ENCODE measurements around the gene ARRB1.

The ARRB1 gene

GRCh38 chr11:75399344-75400145 lies 48.1 kb upstream of the ARRB1 start, which contains the start of gene RPS3 (continued):
- TF ChIP-seq HIC1 (tag by site-specific recombination; IDR thresholded peaks at IDR 0.05) (0 out of 2 replicates have a peak, but pooled peaks have one; percentile 18), ZNF692 (tag by site-specific recombination; IDR thresholded peaks at IDR 0.05) (peak; percentile 76), ZNF76 (tag by site-specific recombination; IDR thresholded peaks at IDR 0.05; ENCODE audit: borderline replicate concordance, low read depth) (peak; percentile 94), ZNF660 (tag by site-specific recombination; IDR thresholded peaks at IDR 0.05) (peak; percentile 78), SP3 (tag by site-specific recombination; IDR thresholded peaks at IDR 0.05) (peak; percentile 60; the same call in 1 of the 2 replicates), ZNF121 (tag by site-specific recombination; IDR thresholded peaks at IDR 0.05) (no peak), ZNF585B (tag by site-specific recombination; IDR thresholded peaks at IDR 0.05) (no peak), ZNF560 (tag by site-specific recombination; IDR thresholded peaks at IDR 0.05; ENCODE audit: borderline replicate concordance) (no peak), OVOL3 (tag by site-specific recombination; IDR thresholded peaks at IDR 0.05) (no peak), REPIN1 (tag by site-specific recombination; IDR thresholded peaks at IDR 0.05; ENCODE audit: low read depth) (0 out of 2 replicates have a peak, but pooled peaks have one; percentile 73), BCL11A (tag by site-specific recombination; IDR thresholded peaks at IDR 0.05; ENCODE audit: low read depth) (no peak), ZNF221 (tag by site-specific recombination; IDR thresholded peaks at IDR 0.05; ENCODE audit: borderline replicate concordance) (no peak), ELK4 (IDR thresholded peaks at IDR 0.05; ENCODE audit: borderline replicate concordance, low read depth, low read length) (no peak; the same call in 1 of the 2 replicates), ZNF704 (tag by site-specific recombination; IDR thresholded peaks at IDR 0.05) (no peak), ZBTB8A (tag by site-specific recombination; IDR thresholded peaks at IDR 0.05) (peak; percentile 95), ZNF394 (tag by site-specific recombination; IDR thresholded peaks at IDR 0.05; ENCODE audit: borderline replicate concordance) (peak; percentile 39; the same call in 1 of the 2 replicates), KLF9 (tag by site-specific recombination; IDR thresholded peaks at IDR 0.05; ENCODE audit: low read depth) (no peak; the same call in 1 of the 2 replicates), ZNF701 (tag by site-specific recombination; IDR thresholded peaks at IDR 0.05) (no peak), ZEB2 (tag by site-specific recombination; IDR thresholded peaks at IDR 0.05) (peak; percentile 63; the same call in 1 of the 2 replicates), ZNF664 (tag by site-specific recombination; IDR thresholded peaks at IDR 0.05) (no peak), ZNF335 (tag by site-specific recombination; conservative IDR thresholded peaks at IDR 0.05) (peak; percentile 89), ZFP69B (tag by site-specific recombination; IDR thresholded peaks at IDR 0.05) (0 out of 2 replicates have a peak, but pooled peaks have one; percentile 36), ZNF544 (tag by site-specific recombination; IDR thresholded peaks at IDR 0.05) (no peak), MZF1 (tag by site-specific recombination; IDR thresholded peaks at IDR 0.05; ENCODE audit: borderline replicate concordance) (no peak), ZNF777 (tag by site-specific recombination; IDR thresholded peaks at IDR 0.05; ENCODE audit: borderline replicate concordance) (0 out of 2 replicates have a peak, but pooled peaks have one; percentile 42), PBX3 (CRISPR knock-in tag; IDR thresholded peaks at IDR 0.05) (0 out of 2 replicates have a peak, but pooled peaks have one; percentile 12), KLF16 (tag by site-specific recombination; IDR thresholded peaks at IDR 0.05) (0 out of 2 replicates have a peak, but pooled peaks have one; percentile 61), PRDM1 (tag by site-specific recombination; IDR thresholded peaks at IDR 0.05) (no peak), YY1 (tag by site-specific recombination; IDR thresholded peaks at IDR 0.05) (peak; percentile 86), TRIM28 (IDR thresholded peaks at IDR 0.05; ENCODE audit: borderline replicate concordance, low read length) (peak; percentile 30; the same call in 1 of the 2 replicates), ZNF580 (tag by site-specific recombination; IDR thresholded peaks at IDR 0.05) (peak; percentile 28; the same call in 1 of the 2 replicates), GLI4 (tag by site-specific recombination; IDR thresholded peaks at IDR 0.05) (peak; percentile 76; the same call in 1 of the 2 replicates), KLF8 (tag by site-specific recombination; IDR thresholded peaks at IDR 0.05) (peak; percentile 58)
